AG04449 (cell line): ENCODE measurements around the gene ISYNA1.

ENCODE experiments used
- CTCF ChIA-PET: fragments of 350-600 bp; formaldehyde crosslinking; extraction: SDS; loops from one replicate; lab custom pipeline; 2021; ENCODE audit warnings: antibody characterized with exemption; lab: Yijun Ruan, JAX
- POLR2A ChIA-PET: fragments of 400-600, 350-600 bp; formaldehyde crosslinking; extraction: SDS; loops from one replicate; lab custom pipeline; 2020; ENCODE audit warnings: antibody characterized with exemption, inconsistent platforms; lab: Yijun Ruan, JAX
- DNase-seq: peaks from one replicate; pipeline ENCODE4 v3.0.0-alpha.2; 2010; ENCODE audit warnings: low read depth, low spot score
- H3K4me3 ChIP-seq: 2 replicates; pipeline ENCODE4 v1.5.1; 2011; ENCODE audit warnings: low read depth, mild to moderate bottlenecking, control low read depth, low read length
- TF ChIP-seq, protein P1 (sequence below): IDR thresholded peaks from one replicate; pipeline ENCODE4 v1.5.1; 2011; ENCODE audit warnings: mild to moderate bottlenecking, moderate library complexity, low read length, control low read depth, inconsistent platforms; ENCODE audit not compliant: insufficient read depth; ENCODE audit errors: missing control alignments

Gene ISYNA1

DNA sequence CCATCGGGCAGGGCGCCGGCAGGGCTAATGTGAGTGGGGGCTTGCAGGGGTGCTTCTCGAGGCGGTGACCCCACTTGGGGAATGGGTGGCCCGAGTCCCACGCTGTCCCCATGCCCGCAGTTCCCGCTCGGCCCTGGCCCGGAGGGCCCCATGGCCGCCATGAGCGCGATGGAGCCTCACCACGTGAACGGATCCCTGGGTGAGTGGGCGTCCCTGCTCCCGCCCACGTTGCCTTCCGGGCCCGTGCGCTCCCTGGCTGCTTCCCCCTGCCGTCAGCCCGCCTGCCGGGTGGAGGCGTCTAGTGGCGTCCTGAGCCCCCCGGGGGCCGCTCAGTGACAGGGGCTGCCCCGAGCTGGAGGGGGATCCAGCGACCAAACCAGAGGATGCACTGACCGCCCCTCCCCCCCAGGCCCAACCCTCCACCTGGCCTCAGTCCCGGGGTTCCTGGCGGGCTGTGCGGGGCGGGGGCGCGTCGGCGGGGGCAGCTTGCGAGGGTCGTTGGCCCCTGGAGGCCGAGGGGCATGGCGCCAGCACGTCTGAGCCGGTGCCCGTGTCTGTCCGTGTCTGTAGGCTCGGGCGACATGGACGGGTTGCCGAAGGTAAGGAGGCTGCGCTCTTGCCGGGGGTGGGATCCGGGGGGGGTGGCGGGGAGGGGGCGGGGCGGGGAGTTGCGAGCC lies 4.8 kb downstream of the ISYNA1 start:
- H3K4me3 ChIP-seq, result peak overlapping the region; percentile 36
- TF ChIP-seq, protein P1, sequence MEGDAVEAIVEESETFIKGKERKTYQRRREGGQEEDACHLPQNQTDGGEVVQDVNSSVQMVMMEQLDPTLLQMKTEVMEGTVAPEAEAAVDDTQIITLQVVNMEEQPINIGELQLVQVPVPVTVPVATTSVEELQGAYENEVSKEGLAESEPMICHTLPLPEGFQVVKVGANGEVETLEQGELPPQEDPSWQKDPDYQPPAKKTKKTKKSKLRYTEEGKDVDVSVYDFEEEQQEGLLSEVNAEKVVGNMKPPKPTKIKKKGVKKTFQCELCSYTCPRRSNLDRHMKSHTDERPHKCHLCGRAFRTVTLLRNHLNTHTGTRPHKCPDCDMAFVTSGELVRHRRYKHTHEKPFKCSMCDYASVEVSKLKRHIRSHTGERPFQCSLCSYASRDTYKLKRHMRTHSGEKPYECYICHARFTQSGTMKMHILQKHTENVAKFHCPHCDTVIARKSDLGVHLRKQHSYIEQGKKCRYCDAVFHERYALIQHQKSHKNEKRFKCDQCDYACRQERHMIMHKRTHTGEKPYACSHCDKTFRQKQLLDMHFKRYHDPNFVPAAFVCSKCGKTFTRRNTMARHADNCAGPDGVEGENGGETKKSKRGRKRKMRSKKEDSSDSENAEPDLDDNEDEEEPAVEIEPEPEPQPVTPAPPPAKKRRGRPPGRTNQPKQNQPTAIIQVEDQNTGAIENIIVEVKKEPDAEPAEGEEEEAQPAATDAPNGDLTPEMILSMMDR, result no peak
- ChIA-PET POLR2A (no interaction called here), CTCF (interaction anchor here (1.0 kb wide), 1 partner anchor 22 kb away, joined by 3 read pairs; no protein-coding TSS in a partner anchor)
- DNase-seq, result no peak

DNA sequence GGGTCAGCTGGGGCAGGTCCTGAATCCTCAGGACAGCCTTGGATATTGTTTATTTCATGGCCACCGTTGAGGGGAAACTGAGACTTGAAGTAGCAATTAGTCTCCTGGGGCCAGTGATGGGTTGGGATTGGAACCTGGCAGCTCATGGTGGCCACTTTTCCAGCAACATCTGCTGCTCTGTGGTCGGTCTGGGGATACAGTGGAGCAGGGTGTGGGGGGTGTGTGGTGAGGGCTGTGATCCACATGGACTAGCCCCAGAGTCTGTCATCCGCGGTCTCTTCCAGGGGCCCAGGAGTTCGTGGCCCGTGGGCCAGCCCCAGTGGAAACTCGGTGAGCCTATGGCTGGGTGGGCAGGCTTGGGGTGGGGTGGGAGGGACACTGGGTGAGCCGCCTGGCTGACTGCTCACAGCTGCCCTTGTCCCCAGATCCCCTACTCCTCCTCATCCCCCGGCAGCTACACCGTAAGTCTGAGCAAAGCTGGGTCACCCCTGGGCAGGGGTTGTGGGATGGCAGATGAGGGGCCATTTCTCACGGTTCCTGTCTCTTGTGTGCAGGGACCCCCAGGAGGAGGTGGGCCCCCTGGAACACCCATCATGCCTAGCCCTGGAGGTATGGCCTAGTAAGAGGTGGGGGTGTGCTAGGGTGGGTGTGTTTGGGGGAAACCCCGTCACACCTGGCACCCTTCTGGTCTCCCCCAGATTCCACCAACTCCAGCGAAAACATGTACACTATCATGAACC lies 5.5 kb downstream of the ISYNA1 start:
- DNase-seq, result no peak
- CTCF ChIA-PET, result interaction anchor here (1.0 to 1.4 kb wide), 3 partner anchors 12 to 45 kb away, joined by 3 to 5 read pairs (median 3); no protein-coding TSS in a partner anchor
- TF ChIP-seq, protein P1, result no peak
- H3K4me3 ChIP-seq, result peak overlapping the region; percentile 12; the same call in 1 of the 2 replicates
- POLR2A ChIA-PET, result no interaction called here

DNA sequence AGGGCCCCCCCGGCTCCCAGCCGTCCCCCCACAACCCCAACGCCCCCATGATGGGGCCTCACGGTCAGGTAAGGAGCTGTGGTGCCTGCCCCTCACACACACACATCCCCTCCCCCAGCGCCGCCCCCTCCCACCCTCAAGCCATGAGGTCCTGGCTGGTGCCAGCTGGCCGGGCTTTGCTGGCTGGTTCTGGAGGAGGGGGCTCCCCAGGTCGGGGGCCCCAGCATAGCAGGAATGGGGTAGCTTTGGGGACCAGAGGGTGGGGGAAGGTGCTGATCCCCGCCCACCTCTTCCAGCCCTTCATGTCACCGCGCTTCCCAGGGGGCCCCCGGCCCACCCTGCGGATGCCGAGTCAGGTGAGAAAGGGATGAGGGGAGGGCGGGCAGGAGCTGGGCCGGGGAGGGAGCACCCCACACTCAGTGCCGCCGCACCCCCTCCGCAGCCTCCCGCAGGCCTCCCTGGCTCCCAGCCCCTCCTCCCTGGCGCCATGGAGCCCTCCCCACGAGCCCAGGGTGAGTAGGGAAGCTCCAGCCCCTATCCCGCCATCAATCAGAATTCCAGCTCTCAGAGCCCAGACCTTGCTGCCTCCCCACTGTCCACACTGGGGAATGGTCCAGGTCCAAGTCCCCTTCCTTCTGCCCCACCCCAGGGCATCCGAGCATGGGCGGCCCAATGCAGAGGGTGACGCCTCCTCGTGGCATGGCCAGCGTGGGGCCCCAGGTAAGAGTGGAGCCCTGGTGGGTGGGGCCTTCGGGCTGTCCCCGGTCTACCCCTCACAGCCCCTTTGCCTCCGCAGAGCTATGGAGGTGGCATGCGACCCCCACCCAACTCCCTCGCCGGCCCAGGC lies 6.4 kb downstream of the ISYNA1 start:
- TF ChIP-seq, protein P1, result no peak

DNA sequence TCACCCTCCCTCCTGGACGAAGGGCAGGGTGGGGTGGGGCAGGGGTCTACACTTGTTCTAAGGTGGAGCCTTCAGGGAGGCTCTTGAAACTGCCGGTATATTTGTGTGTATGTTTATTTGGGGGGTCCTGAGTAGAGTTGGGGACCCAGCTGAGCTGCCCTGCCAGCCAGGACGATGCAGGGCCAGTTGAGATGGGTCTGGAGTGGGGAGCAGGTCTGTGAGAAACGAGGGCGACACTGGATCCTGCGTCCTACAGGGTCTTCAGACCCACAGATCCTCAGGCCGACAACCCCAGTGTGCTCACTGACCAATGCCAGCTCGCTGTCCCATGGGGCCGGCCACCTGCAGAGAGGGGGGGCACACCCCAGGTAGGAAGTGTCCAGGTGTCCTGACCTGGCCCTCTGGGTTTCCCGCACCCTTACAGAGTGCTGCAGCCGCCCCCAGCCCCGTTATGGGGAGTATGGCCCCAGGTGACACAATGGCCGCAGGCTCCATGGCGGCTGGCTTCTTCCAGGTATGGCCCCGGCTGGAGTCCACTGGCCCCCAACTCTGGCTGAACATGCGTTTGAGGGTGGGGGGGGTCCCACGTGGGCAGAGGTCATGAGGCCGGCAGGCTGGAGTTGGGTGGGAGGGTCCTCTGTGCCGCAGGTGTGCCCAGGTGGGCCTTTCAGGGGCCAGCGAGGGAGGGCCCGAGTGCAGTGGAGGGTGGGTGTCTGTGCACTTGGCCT lies 7.4 kb downstream of the ISYNA1 start:
- no peak overlapping the region for H3K4me3 ChIP-seq
- DNase-seq, result no peak
- TF ChIP-seq, protein P1, result no peak
- ChIA-PET POLR2A (interaction anchor here (1.5 kb wide), 1 partner anchor 11 kb away, joined by 5 read pairs; the partner anchor contains the start of gene SSBP4), CTCF (interaction anchor here (0.9 to 1.4 kb wide), 2 partner anchors 20 to 43 kb away, joined by 4 to 5 read pairs; no protein-coding TSS in a partner anchor)

More for the DNA sequence above, 6.4 kb downstream of the ISYNA1 start:
- no peak for DNase-seq
- POLR2A ChIA-PET, result interaction anchor here (1.5 kb wide), 1 partner anchor 12 kb away, joined by 5 read pairs; the partner anchor contains the start of gene SSBP4
- H3K4me3 ChIP-seq, result no peak overlapping the region
- CTCF ChIA-PET, result interaction anchor here (1.0 to 1.4 kb wide), 3 partner anchors 11 to 44 kb away, joined by 3 to 5 read pairs (median 3); no protein-coding TSS in a partner anchor

DNA sequence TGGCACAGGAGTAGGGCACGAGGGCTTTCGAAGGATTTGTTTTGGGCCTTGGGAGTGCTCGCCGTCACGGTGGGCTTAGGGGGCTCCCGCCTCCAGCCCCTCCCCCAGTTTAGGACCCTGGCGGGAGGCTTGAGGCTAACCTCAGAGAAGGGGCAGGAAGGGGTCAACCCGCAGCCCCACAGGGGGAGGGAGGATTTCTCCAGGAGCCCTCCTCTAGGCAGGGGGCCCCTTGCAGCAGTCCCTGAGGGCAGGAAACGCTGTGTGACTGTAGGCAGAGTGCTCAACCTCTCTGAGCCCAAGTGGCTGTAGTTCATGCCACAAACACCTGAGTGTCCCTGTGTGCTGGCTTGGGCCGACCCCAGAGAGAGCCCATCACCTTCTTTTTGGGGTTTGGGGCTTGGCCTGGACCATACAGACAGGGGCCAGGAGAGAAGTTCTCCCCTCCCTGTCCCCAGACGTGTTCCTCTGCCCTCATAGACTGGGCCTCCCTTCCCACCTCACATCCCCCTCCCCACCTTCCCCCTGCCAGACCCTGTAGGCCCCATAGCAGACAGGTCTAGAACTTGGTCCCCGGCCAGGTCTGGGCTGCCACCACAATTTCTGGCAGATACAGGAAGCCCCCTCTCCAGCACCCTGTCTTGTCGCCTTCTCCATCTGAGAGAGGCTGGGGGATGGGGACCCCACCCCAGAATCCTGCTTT lies 8.1 kb downstream of the ISYNA1 start:
- H3K4me3 ChIP-seq, result peak overlapping the region; percentile 32; the same call in 1 of the 2 replicates
- no peak for DNase-seq
- TF ChIP-seq, protein P1, result no peak
- POLR2A ChIA-PET, result no interaction called here
- CTCF ChIA-PET, result interaction anchor here (0.9 kb wide), 1 partner anchor 21 kb away, joined by 4 read pairs; no protein-coding TSS in a partner anchor
